ENCODE measurements around the gene PEX16.

The PEX16 gene

GRCh38 chr11:45887587-45887986, 30.1 kb downstream of the PEX16 start:
- no peaks in the 10 kb centered on the region for H3K9me3 Mint-ChIP-seq
- H3K27me3 Mint-ChIP-seq, result peaks cover 2% of the 10 kb centered on the region
- ATAC-seq (ENCODE audit: low read depth) (no peak), DNase-seq (ENCODE audit: low spot score in 2 of 2) (no peak)
- peaks cover 15% of the 10 kb centered on the region for H3K4me1 Mint-ChIP-seq
- H3K4me3 Mint-ChIP-seq, result no peak overlapping the region
- H3K36me3 Mint-ChIP-seq, result peaks cover 4% of the 10 kb centered on the region
- no peak overlapping the region for H3K27ac Mint-ChIP-seq

- DNase-seq (ENCODE audit: low spot score in 2 of 2) (no peak), ATAC-seq (ENCODE audit: low read depth) (no peak)
- Mint-ChIP-seq H3K27ac (no peak overlapping the region), H3K9me3 (no peaks in the 10 kb centered on the region), H3K27me3 (peaks cover 2% of the 10 kb centered on the region), H3K4me3 (no peak overlapping the region), H3K4me1 (peaks cover 15% of the 10 kb centered on the region), H3K36me3 (peaks cover 7% of the 10 kb centered on the region)
Observed at GRCh38 chr11:45886816-45887520, 30.7 kb downstream of the PEX16 start.

GRCh38 chr11:45885921-45886721, 31.6 kb downstream of the PEX16 start:
- ATAC-seq (ENCODE audit: low read depth), result no peak
- H3K36me3 Mint-ChIP-seq, result peaks cover 9% of the 10 kb centered on the region
- no peak overlapping the region for H3K27ac Mint-ChIP-seq
- no peak for DNase-seq (ENCODE audit: low spot score in 2 of 2)
- peak overlapping the region; percentile 50 for H3K4me3 Mint-ChIP-seq
- peaks cover 15% of the 10 kb centered on the region for H3K4me1 Mint-ChIP-seq
- H3K9me3 Mint-ChIP-seq, result no peaks in the 10 kb centered on the region
- peaks cover 2% of the 10 kb centered on the region for H3K27me3 Mint-ChIP-seq

GRCh38 chr11:45885274-45885920, 32.3 kb downstream of the PEX16 start, which contains the start of gene MAPK8IP1:
MAPK8IP1 (plus strand) TSS chr11:45885651; CDS start chr11:45885821, 170 bp downstream.
- H3K36me3 Mint-ChIP-seq, result peaks cover 16% of the 10 kb centered on the region
- peaks cover 1% of the 10 kb centered on the region for H3K27me3 Mint-ChIP-seq
- no peak within 1 kb of the TSS for H3K27ac Mint-ChIP-seq
- peak within 1 kb of the TSS; percentile 70 for H3K4me3 Mint-ChIP-seq
- H3K9me3 Mint-ChIP-seq, result no peaks in the 10 kb centered on the region
- ATAC-seq (ENCODE audit: low read depth) (peak; percentile 83), DNase-seq (ENCODE audit: low spot score in 2 of 2) (peak; percentile 52 to 72)
- H3K4me1 Mint-ChIP-seq, result peaks cover 15% of the 10 kb centered on the region

GRCh38 chr11:45884596-45885185, 33.0 kb downstream of the PEX16 start:
- ATAC-seq (ENCODE audit: low read depth) (no peak), DNase-seq (ENCODE audit: low spot score in 2 of 2) (no peak)
- peaks cover 21% of the 10 kb centered on the region for H3K36me3 Mint-ChIP-seq
- peaks cover 15% of the 10 kb centered on the region for H3K4me1 Mint-ChIP-seq
- H3K9me3 Mint-ChIP-seq, result no peaks in the 10 kb centered on the region
- H3K4me3 Mint-ChIP-seq, result peak overlapping the region; percentile 70
- H3K27ac Mint-ChIP-seq, result no peak overlapping the region
- no peaks in the 10 kb centered on the region for H3K27me3 Mint-ChIP-seq

GRCh38 chr11:45881708-45882368, 35.8 kb downstream of the PEX16 start:
- no peaks in the 10 kb centered on the region for H3K27me3 Mint-ChIP-seq
- no peaks in the 10 kb centered on the region for H3K9me3 Mint-ChIP-seq
- ATAC-seq (ENCODE audit: low read depth) (no peak), DNase-seq (ENCODE audit: low spot score in 2 of 2) (no peak)
- no peak overlapping the region for H3K27ac Mint-ChIP-seq
- no peak overlapping the region for H3K4me3 Mint-ChIP-seq
- peaks cover 13% of the 10 kb centered on the region for H3K4me1 Mint-ChIP-seq
- H3K36me3 Mint-ChIP-seq, result peaks cover 33% of the 10 kb centered on the region

GRCh38 chr11:45880772-45881570, 36.7 kb downstream of the PEX16 start:
- ATAC-seq (ENCODE audit: low read depth), result no peak
- Mint-ChIP-seq H3K4me1 (peaks cover 13% of the 10 kb centered on the region), H3K4me3 (no peak overlapping the region), H3K9me3 (no peaks in the 10 kb centered on the region), H3K27ac (no peak overlapping the region), H3K36me3 (peaks cover 35% of the 10 kb centered on the region), H3K27me3 (no peaks in the 10 kb centered on the region)
- no peak for DNase-seq (ENCODE audit: low spot score in 2 of 2)

GRCh38 chr11:45879803-45880686, 37.6 kb downstream of the PEX16 start:
- Mint-ChIP-seq H3K4me3 (no peak overlapping the region), H3K27me3 (no peaks in the 10 kb centered on the region), H3K36me3 (peaks cover 39% of the 10 kb centered on the region), H3K27ac (no peak overlapping the region), H3K4me1 (peaks cover 12% of the 10 kb centered on the region), H3K9me3 (no peaks in the 10 kb centered on the region)
- ATAC-seq (ENCODE audit: low read depth) (no peak), DNase-seq (ENCODE audit: low spot score in 2 of 2) (no peak)

- Mint-ChIP-seq H3K9me3 (no peaks in the 10 kb centered on the region), H3K36me3 (peaks cover 46% of the 10 kb centered on the region), H3K27me3 (no peaks in the 10 kb centered on the region), H3K27ac (no peak overlapping the region), H3K4me1 (peaks cover 2% of the 10 kb centered on the region), H3K4me3 (no peak overlapping the region)
- no peak for ATAC-seq (ENCODE audit: low read depth)
- DNase-seq (ENCODE audit: low spot score in 2 of 2), result no peak
Observed at GRCh38 chr11:45877845-45878244, 39.8 kb downstream of the PEX16 start.

- Mint-ChIP-seq H3K4me1 (peaks cover 2% of the 10 kb centered on the region), H3K9me3 (no peaks in the 10 kb centered on the region), H3K36me3 (peaks cover 43% of the 10 kb centered on the region), H3K27ac (no peak overlapping the region), H3K27me3 (no peaks in the 10 kb centered on the region), H3K4me3 (no peak overlapping the region)
- DNase-seq (ENCODE audit: low spot score in 2 of 2) (no peak), ATAC-seq (ENCODE audit: low read depth) (no peak)
Observed at GRCh38 chr11:45877221-45877620, 40.5 kb downstream of the PEX16 start.

- peaks cover 2% of the 10 kb centered on the region for H3K4me1 Mint-ChIP-seq
- H3K9me3 Mint-ChIP-seq, result no peaks in the 10 kb centered on the region
- no peak for DNase-seq (ENCODE audit: low spot score in 2 of 2)
- ATAC-seq (ENCODE audit: low read depth), result no peak
- H3K27me3 Mint-ChIP-seq, result no peaks in the 10 kb centered on the region
- peaks cover 44% of the 10 kb centered on the region for H3K36me3 Mint-ChIP-seq
- no peak overlapping the region for H3K27ac Mint-ChIP-seq
- H3K4me3 Mint-ChIP-seq, result no peak overlapping the region
Observed at GRCh38 chr11:45876401-45876800, 41.3 kb downstream of the PEX16 start.

GRCh38 chr11:45872651-45873356, 44.9 kb downstream of the PEX16 start:
- Mint-ChIP-seq H3K9me3 (no peaks in the 10 kb centered on the region), H3K27me3 (no peaks in the 10 kb centered on the region), H3K4me1 (peaks cover 2% of the 10 kb centered on the region), H3K4me3 (no peak overlapping the region), H3K36me3 (peaks cover 45% of the 10 kb centered on the region), H3K27ac (no peak overlapping the region)
- ATAC-seq (ENCODE audit: low read depth), result peak; percentile 79
- peak; percentile 31 to 40 for DNase-seq (ENCODE audit: low spot score in 2 of 2)
